GM19395 (cell line): Measurements from ENCODE around the gene FRY.

Experiments
- ATAC-seq: cut with Tn5 transposase; IDR thresholded peaks from one replicate; pipeline ENCODE4 v1.9.1; 2021; ENCODE audit warnings: mild to moderate bottlenecking, moderate library complexity; ENCODE audit not compliant: unreplicated experiment

FRY gene

DNA sequence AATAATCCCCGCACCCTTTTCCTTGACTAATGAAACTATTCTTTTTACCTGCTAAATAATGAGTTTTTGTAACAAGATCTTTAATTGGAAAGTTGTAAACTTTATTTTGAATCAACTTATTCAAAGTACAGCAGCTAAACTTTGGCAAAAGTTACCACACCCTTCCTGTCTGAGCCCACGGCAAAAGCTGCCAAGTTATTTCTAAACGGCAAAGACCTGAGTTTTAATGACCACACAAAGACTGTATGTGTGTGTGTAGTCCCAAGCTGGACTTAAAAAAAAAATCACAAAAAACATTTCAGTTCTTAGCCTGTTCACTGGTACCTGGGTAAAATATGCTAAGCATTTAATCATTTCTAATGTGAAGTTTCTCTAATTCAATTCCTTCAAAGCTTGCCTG lies 222.8 kb downstream of the FRY start:
- ATAC-seq = no peak

DNA sequence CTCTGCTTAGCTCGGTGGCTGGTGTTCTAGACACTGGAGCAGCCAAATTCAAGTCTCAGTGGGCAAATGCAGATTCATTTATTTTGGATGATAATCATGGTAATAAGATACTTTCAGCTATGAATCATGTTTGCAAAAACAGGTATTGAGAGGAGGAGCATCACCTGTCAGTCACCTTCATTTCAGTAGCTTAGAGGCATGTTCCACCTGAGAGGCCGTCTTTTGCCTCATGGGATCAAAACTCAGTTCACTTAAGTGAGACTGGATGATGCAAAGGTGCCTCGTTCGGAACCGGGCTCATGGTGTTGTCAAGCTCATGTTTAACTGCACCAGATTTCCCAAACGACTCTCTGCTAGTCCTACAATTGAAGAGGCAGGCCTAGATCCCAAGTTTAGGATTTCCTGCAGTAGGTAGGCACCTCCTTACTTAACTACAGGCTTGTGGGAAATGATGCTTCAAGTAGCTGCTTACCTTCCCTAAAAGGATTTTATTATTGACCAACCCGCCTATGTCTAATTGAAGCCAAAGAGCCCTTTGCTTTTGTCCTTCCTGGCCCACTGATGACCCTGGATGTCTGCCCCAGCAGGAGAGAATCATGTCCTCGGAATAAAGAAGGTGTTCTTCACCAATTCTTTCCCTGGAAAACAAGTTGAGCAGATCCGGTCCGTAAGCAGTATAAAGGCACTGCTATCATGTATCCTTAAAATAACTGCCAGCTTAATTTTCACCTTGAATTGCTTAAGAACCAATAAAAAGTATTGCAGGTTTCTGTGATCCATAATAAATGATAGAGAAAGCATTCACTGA lies 223.5 kb downstream of the FRY start:
- no peak for ATAC-seq

DNA sequence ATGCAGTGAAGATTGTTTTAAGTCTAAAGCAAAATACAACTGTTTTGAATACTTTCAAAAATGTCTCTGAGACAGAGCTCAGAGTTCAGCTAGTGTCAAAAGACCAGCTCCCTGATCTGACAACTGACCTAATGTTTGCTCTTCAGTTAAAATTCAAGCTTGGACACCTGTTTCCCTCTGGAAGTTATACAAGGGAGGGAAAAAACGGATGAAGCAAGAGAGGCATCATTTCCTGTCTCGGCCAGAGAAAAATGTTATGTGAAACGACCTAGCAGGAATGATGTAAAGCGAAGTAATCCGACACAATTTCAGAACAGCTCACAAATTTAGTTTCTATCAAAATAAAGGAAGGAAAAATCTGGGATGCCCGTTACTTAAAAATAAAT lies 224.1 kb downstream of the FRY start:
- ATAC-seq = no peak

GRCh38 chr13:32256243-32256642 lies 224.7 kb downstream of the FRY start:
- ATAC-seq = no peak

DNA sequence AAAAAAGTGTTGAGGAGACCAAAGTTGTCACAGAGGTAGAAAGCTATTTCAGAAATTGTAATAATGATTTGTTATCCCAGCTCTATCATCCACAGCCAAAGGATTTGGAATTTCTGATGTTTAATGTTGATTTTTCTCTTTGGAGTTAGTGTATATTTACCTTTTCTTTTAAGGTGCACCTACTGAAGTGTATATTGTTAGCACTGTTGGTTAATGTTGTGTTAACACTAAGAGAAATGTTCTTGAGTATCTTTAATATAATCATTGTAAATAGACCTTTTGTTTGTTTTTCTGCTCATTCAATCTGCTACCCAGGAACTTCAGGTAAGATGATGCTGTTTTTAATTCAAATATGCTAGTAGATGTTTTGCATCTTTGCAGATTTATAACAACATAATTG lies 226.1 kb downstream of the FRY start:
- no peak for ATAC-seq

DNA sequence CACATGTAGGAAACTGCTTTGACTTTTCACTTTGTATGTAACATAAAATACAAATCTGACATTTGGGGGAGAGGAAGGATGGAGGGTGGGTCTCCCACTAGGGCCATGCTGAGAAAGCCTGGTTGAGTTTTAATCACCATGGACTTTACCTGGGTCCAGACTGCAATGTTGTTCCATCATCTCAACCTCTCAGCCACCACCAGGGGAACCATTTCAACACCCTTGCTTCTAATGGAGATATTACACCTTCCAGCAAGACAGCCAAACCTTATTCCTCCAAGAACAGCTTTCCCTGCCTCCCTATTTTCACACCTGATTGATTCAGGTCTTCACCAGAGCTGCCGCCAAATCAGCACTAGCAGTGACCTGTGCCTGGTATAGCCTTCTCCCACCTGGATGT lies 227.5 kb downstream of the FRY start:
- no peak for ATAC-seq

DNA sequence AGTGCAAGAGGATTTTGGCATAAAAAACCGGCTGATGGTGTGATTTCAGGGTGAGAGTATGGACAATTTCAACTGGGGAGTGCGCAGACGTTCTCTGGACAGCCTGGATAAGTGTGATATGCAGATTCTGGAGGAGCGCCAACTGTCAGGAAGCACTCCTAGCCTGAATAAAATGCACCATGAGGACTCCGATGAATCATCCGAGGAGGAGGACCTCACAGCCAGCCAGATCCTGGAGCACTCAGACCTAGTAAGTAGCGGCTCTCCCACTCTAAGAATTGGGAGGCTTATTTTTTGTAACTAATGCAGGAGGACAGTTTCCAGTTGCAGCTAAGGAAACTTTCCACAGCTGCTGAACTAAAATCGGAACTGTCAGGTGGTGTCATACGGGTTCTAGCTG lies 230.0 kb downstream of the FRY start:
- ATAC-seq = no peak

DNA sequence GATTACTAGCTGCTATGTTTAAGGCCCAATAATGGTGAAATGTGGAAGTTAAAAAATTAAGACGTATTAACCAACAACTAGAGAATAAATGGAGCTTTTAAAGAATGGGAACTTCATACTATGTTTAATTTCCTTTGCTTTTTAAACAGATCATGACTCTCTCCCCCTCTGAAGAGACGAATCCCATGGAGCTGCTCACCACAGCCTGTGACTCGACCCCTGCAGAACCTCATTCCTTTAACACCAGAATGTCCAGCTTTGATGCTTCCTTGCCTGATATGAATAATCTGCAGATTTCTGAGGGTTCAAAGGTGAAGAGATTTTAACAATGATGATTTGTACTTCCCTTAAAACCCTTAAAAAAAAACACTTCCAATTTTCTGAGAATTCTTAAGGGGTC lies 230.6 kb downstream of the FRY start:
- no peak for ATAC-seq

GRCh38 chr13:32262619-32263018 lies 231.0 kb downstream of the FRY start:
- ATAC-seq = no peak

GRCh38 chr13:32264407-32264806 lies 232.8 kb downstream of the FRY start:
- ATAC-seq = no peak

DNA sequence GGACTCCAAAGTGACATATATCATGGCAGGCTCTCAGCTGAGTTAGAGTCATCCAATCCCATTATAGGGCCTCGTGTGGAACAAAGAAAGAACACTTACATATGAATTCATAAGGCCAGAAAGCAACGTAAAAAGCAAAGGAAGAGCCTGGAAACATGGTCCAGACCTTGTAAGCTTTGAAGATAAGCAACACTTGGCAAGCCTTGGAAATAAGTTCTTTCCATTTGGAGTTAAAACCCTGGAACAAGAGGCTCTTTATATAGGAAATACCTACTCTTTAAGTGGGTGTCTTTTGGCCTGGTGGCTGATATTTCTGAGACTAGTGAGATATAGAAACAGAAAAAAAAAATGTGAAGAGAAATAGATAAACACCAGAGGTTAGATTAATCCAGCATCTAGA lies 234.2 kb downstream of the FRY start:
- ATAC-seq = no peak

GRCh38 chr13:32266130-32266529 lies 234.6 kb downstream of the FRY start:
- ATAC-seq = no peak

- ATAC-seq = no peak
These were observed 236.4 kb downstream of the FRY start for GRCh38 chr13:32267836-32268439.

GRCh38 chr13:32272021-32272683 lies 240.6 kb downstream of the FRY start:
- no peak for ATAC-seq

DNA sequence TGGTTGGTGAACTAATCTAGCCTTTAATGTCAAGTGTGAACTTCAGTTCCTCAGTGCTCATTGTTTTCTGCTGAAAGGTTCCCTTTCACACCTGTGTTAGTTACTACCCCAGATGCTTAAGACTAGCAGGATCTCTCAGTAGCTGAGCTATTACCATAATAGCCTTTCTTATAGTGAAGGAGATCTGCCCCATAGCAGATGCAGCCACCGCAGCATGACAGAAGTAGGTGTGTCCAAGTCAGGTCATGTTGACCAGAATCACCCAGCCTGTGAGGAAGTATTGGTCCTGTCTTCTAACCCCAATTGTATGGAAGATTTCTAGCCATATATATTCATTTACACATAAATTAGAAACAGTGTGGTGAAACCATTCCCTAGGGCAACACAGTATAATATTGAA lies 246.3 kb downstream of the FRY start:
- no peak for ATAC-seq

GRCh38 chr13:32278426-32278825 lies 246.9 kb downstream of the FRY start:
- no peak for ATAC-seq

- no peak for ATAC-seq
These were observed 249.5 kb downstream of the FRY start for GRCh38 chr13:32281096-32281495.

GRCh38 chr13:32282096-32282711 lies 250.6 kb downstream of the FRY start:
- ATAC-seq = no peak

DNA sequence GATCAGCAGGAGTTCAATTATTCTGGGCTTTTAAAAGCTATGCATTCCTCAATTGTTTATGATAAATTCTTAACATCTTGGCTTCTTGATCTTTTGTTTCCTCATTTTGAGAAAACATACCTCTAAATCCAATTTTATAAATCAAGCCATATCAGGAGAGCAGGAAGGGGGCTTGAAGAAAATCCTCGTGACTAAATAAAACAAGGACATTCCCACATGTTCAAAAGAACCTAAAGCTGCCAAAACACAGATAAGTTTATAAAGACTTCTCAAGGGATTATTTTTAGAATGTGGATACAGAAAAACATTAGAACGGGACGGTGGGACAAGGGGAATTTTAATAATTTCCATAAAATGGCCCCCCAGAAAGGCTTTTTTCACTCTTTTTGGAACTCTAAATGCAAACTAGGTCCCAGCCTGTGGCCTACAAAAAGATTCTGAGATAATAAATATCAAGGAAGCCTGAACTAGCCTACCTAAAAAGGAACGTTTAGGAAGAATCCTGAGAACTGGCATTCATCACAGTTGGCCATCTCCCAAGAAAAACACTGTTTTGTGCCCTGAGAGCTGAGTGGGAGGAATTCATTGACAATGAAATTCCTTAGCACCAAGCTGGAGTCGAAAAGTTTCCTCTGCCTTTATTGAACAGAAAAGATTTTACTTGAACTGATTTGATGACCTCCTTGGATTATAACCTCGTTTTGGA lies 253.5 kb downstream of the FRY start:
- ATAC-seq = no peak

DNA sequence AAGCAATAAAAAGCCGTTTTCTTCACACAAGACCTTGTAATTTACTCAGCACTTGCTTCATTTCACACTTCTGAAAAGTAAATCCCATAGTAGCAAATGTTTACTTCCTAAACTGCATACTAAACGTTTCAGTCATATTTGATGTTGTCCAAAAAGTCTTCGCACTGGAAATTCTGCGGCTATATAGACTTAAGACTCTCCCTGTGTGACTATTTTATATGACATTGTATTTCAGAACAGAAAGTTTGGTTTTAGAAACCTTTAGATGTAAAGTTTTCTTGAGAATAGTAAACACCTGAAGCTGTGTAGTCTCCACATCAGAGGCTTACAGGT lies 254.0 kb downstream of the FRY start:
- no peak for ATAC-seq

DNA sequence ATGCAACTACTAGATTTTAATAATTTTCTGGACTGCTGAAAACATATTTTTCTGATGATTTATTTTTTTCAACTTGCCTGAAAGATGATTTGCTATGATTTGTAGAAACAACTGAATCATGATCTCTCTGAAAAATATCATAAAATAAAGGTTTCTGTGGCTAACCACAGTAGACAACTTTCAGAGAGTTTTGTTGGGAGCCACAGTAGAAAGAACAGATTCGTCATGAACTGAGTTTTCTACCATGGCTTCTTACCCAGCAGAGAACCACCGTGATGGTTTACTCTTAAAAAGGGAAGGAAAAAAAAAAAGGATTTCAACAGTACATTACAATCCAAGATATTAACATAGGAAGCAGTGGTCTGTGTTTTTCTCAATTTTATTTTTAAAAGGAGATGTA lies 265.6 kb downstream of the FRY start:
- ATAC-seq = no peak
